HL-60 (cell line): ENCODE data around the gene DZANK1.

Source experiments
- DNase-seq, 2 experiments: peaks; one replicate each; pipeline ENCODE4 v3.0.0-alpha.2; 2010 to 2020; ENCODE audit warnings: low read depth in 1 of 2, low spot score in 1 of 2
- H3K27ac ChIP-seq: fragments of 250-450 bp; sonication (Bioruptor Pico); replicated peaks from 2 replicates; pipeline ENCODE4 v1.5.1; 2020; ENCODE audit warnings: mild to moderate bottlenecking, moderate library complexity
- H3K27me3 ChIP-seq: fragments of 250-450 bp; sonication (Bioruptor Pico); 2 replicates; pipeline ENCODE4 v1.5.1; 2021; ENCODE audit warnings: mild to moderate bottlenecking, moderate library complexity; ENCODE audit not compliant: insufficient read depth, poor library complexity, severe bottlenecking
- H3K4me3 ChIP-seq: replicated peaks from 2 replicates; pipeline ENCODE4 v1.5.1; 2011; ENCODE audit warnings: mild to moderate bottlenecking, control low read depth, low read length; ENCODE audit not compliant: insufficient read depth
- CTCF ChIP-seq: IDR thresholded peaks from one replicate; pipeline ENCODE4 v1.5.1; 2011; ENCODE audit warnings: low read length, control low read depth, inconsistent platforms; ENCODE audit not compliant: insufficient read depth
- GABPA ChIP-seq: IDR thresholded peaks from 2 replicates; pipeline ENCODE4 v1.6.1; 2012; ENCODE audit warnings: low read depth
- POLR2AphosphoS5 ChIP-seq: IDR thresholded peaks from 2 replicates; pipeline ENCODE4 v1.6.1; 2012; ENCODE audit warnings: low read depth
- REST ChIP-seq: IDR thresholded peaks from 2 replicates; pipeline ENCODE4 v1.6.1; 2012; ENCODE audit warnings: low read depth; ENCODE audit not compliant: insufficient replicate concordance
- SPI1 ChIP-seq: IDR thresholded peaks from 2 replicates; pipeline ENCODE4 v1.6.1; 2012; ENCODE audit warnings: low read depth, mild to moderate bottlenecking, borderline replicate concordance

The DZANK1 gene

GRCh38 chr20:18488301-18488700 is 21.5 kb upstream of the DZANK1 start:
- DNase-seq: no peak
- Histone ChIP-seq H3K4me3 (no peak overlapping the region), H3K27ac (no peak overlapping the region), H3K27me3 (no peaks in the 10 kb centered on the region)
- TF ChIP-seq GABPA (no peak), POLR2AphosphoS5 (no peak)

GRCh38 chr20:18481596-18481995 is 14.8 kb upstream of the DZANK1 start:
- Histone ChIP-seq H3K4me3 (no peak overlapping the region), H3K27me3 (no peaks in the 10 kb centered on the region), H3K27ac (no peak overlapping the region)
- TF ChIP-seq CTCF (no peak), SPI1 (no peak), GABPA (no peak), POLR2AphosphoS5 (no peak), REST (no peak)
- no peak for DNase-seq

GRCh38 chr20:18477821-18478220 is 11.0 kb upstream of the DZANK1 start:
- H3K4me3 ChIP-seq: no peak overlapping the region
- no peak overlapping the region for H3K27ac ChIP-seq
- TF ChIP-seq CTCF (no peak), POLR2AphosphoS5 (no peak), REST (no peak), GABPA (no peak), SPI1 (no peak)
- no peaks in the 10 kb centered on the region for H3K27me3 ChIP-seq
- no peak for DNase-seq

GRCh38 chr20:18477218-18477617 is 10.4 kb upstream of the DZANK1 start:
- no peak for DNase-seq
- TF ChIP-seq SPI1: no peak
- no peak for TF ChIP-seq REST
- no peak for TF ChIP-seq GABPA
- no peak for TF ChIP-seq POLR2AphosphoS5
- TF ChIP-seq CTCF: no peak

More at GRCh38 chr20:18477218-18477617, 10.4 kb upstream of the DZANK1 start:
- H3K27me3 ChIP-seq: no peaks in the 10 kb centered on the region
- H3K4me3 ChIP-seq: no peak overlapping the region
- no peak overlapping the region for H3K27ac ChIP-seq
